ENCODE data around the gene GDPD5.
A peak's percentile ranks its signal among the peaks of the same experiment; 100 is the strongest.

The GDPD5 gene

GRCh38 chr11:75490221-75491181, 35.2 kb downstream of the GDPD5 start:
- no peak for DNase-seq (ENCODE audit: low read depth)

- DNase-seq (ENCODE audit: low read depth): no peak
Observed at GRCh38 chr11:75487365-75487764, 38.4 kb downstream of the GDPD5 start.

GRCh38 chr11:75485742-75486141, 40.0 kb downstream of the GDPD5 start:
- no peak for DNase-seq (ENCODE audit: low read depth)

GRCh38 chr11:75482931-75483469, 42.7 kb downstream of the GDPD5 start:
- DNase-seq (ENCODE audit: low read depth): no peak

- DNase-seq (ENCODE audit: low read depth): no peak
Observed at GRCh38 chr11:75481922-75482606, 43.7 kb downstream of the GDPD5 start.

- DNase-seq (ENCODE audit: low read depth): no peak
Observed at GRCh38 chr11:75481223-75481921, 44.4 kb downstream of the GDPD5 start.

- no peak for DNase-seq (ENCODE audit: low read depth)
Observed at GRCh38 chr11:75480185-75481175, 45.3 kb downstream of the GDPD5 start.

GRCh38 chr11:75479597-75480145, 46.1 kb downstream of the GDPD5 start:
- no peak for DNase-seq (ENCODE audit: low read depth)

GRCh38 chr11:75478783-75479596, 46.8 kb downstream of the GDPD5 start:
- no peak for DNase-seq (ENCODE audit: low read depth)

- DNase-seq (ENCODE audit: low read depth): no peak
Observed at GRCh38 chr11:75477614-75477935, 48.2 kb downstream of the GDPD5 start.

GRCh38 chr11:75476739-75477613, 48.8 kb downstream of the GDPD5 start:
- DNase-seq (ENCODE audit: low read depth): no peak

- no peak for DNase-seq (ENCODE audit: low read depth)
Observed at GRCh38 chr11:75475767-75476650, 49.7 kb downstream of the GDPD5 start.

GRCh38 chr11:75474878-75475766, 50.6 kb downstream of the GDPD5 start:
- peak; percentile 30 for DNase-seq (ENCODE audit: low read depth)

GRCh38 chr11:75474240-75474639, 51.5 kb downstream of the GDPD5 start:
- DNase-seq (ENCODE audit: low read depth): no peak

- no peak for DNase-seq (ENCODE audit: low read depth)
Observed at GRCh38 chr11:75473684-75474083, 52.1 kb downstream of the GDPD5 start.

GRCh38 chr11:75472081-75472732, 53.5 kb downstream of the GDPD5 start:
- DNase-seq (ENCODE audit: low read depth): no peak
